Activated T-helper 2 cell treated with anti-CD3 and anti-CD28 coated beads, Interferon-gamma antibody, Interleukin-2, Interleukin-4, amounts not matched to agents 10 μg/mL and 5 μg/mL and 100 μg/mL, durations not matched to agents 14 hours and 24 hours and 36 hours (primary cell): Measurements from ENCODE around the gene ELAVL2. TPM values are rescaled to one million over a fixed set of nuclear protein-coding genes. Genes with fewer than 3 reads are reported as not detected.

Experiments used
- DNase-seq: peaks from one replicate; pipeline ENCODE4 v3.0.0; 2021; ENCODE audit warnings: low spot score
- H3K27ac Mint-ChIP-seq: one replicate; pipeline ENCODE4 v1.8.0; 2021; ENCODE audit warnings: mixed read lengths
- H3K27me3 Mint-ChIP-seq: one replicate; pipeline ENCODE4 v1.8.0; 2021; ENCODE audit warnings: low read depth, mixed read lengths
- H3K36me3 Mint-ChIP-seq: one replicate; pipeline ENCODE4 v1.8.0; 2021; ENCODE audit warnings: low read depth, mixed read lengths
- H3K4me1 Mint-ChIP-seq: one replicate; pipeline ENCODE4 v1.8.0; 2021; ENCODE audit warnings: low read depth, mixed read lengths
- H3K4me3 Mint-ChIP-seq: one replicate; pipeline ENCODE4 v1.8.0; 2021; ENCODE audit warnings: low read depth, mild to moderate bottlenecking, moderate library complexity, mixed read lengths
- H3K9me3 Mint-ChIP-seq: one replicate; pipeline ENCODE4 v1.8.0; 2021; ENCODE audit warnings: mixed read lengths
- intact Hi-C: fragments of 100-400 bp; cut with micrococcal nuclease; formaldehyde crosslinking; loops from one replicate; pipeline ENCODE4 v1.15.1; 2023
- total RNA-seq: library from RNA; stranded (reverse); gene quantifications from 2 replicates; pipeline ENCODE4 v1.2.3, GENCODE V29; 2022

Gene ELAVL2
- total RNA-seq, 1 donor from 2014 or later = not detected

DNA sequence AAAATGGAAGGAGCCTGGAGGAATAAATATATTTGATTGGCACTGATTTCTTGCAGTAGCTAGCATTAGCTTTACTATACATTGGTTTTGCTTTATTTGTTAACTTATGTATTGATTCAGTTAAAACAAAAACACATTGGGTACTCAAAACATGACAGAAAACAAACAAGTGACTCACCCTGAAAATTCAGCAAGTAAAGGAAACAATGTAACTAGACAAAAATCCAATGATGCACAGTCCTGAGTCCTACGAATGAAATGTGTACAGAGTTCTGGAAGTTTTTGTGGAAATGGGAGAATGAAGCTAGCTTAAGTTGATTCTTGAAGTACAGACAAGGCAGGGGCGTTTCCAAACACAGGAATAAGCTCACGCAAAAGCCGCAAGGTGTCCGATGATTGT lies 175.0 kb downstream of the ELAVL2 start:
- H3K27ac Mint-ChIP-seq = no peak overlapping the region
- no peak overlapping the region for H3K4me3 Mint-ChIP-seq
- intact Hi-C loops = no loop called here
- no peaks in the 10 kb centered on the region for H3K27me3 Mint-ChIP-seq
- peaks cover 32% of the 10 kb centered on the region for H3K9me3 Mint-ChIP-seq
- no peaks in the 10 kb centered on the region for H3K4me1 Mint-ChIP-seq
- H3K36me3 Mint-ChIP-seq = no peaks in the 10 kb centered on the region
- DNase-seq = no peak

GRCh38 chr9:23648651-23649050 lies 177.4 kb downstream of the ELAVL2 start:
- no peaks in the 10 kb centered on the region for H3K36me3 Mint-ChIP-seq
- no peak for DNase-seq
- H3K27ac Mint-ChIP-seq = no peak overlapping the region
- H3K4me3 Mint-ChIP-seq = no peak overlapping the region
- no peaks in the 10 kb centered on the region for H3K4me1 Mint-ChIP-seq
- no peaks in the 10 kb centered on the region for H3K27me3 Mint-ChIP-seq
- intact Hi-C loops = no loop called here
- peaks cover 24% of the 10 kb centered on the region for H3K9me3 Mint-ChIP-seq

GRCh38 chr9:23644896-23645295 lies 181.1 kb downstream of the ELAVL2 start:
- Mint-ChIP-seq H3K4me3 (no peak overlapping the region), H3K9me3 (peaks cover 29% of the 10 kb centered on the region), H3K27me3 (no peaks in the 10 kb centered on the region), H3K4me1 (no peaks in the 10 kb centered on the region), H3K36me3 (no peaks in the 10 kb centered on the region), H3K27ac (no peak overlapping the region)
- intact Hi-C loops = no loop called here
- no peak for DNase-seq

- Mint-ChIP-seq H3K9me3 (peaks cover 35% of the 10 kb centered on the region), H3K36me3 (no peaks in the 10 kb centered on the region), H3K27ac (no peak overlapping the region), H3K4me1 (no peaks in the 10 kb centered on the region), H3K27me3 (no peaks in the 10 kb centered on the region), H3K4me3 (no peak overlapping the region)
- no peak for DNase-seq
- intact Hi-C loops = no loop called here
Observed at GRCh38 chr9:23644326-23644725, 181.7 kb downstream of the ELAVL2 start.

- Mint-ChIP-seq H3K27me3 (no peaks in the 10 kb centered on the region), H3K36me3 (no peaks in the 10 kb centered on the region), H3K9me3 (peaks cover 37% of the 10 kb centered on the region), H3K27ac (no peak overlapping the region), H3K4me1 (no peaks in the 10 kb centered on the region), H3K4me3 (no peak overlapping the region)
- intact Hi-C loops = no loop called here
- no peak for DNase-seq
Observed at GRCh38 chr9:23643656-23644258, 182.3 kb downstream of the ELAVL2 start.
